Fibroblast of skin of right quadriceps (primary cell): Measurements from ENCODE around the gene PIGM.
"Not testable (repeated sequence)": the region's sequence is repeated elsewhere in the genome, so short reads cannot be mapped to it uniquely, and the experiment has no call there.

Experiments
- DNase-seq: peaks from one replicate; pipeline ENCODE4 v3.0.0-alpha.2; 2013

The PIGM gene

GRCh38 chr1:160058087-160058486 lies 26.3 kb upstream of the PIGM start:
- DNase-seq, result no peak

DNA sequence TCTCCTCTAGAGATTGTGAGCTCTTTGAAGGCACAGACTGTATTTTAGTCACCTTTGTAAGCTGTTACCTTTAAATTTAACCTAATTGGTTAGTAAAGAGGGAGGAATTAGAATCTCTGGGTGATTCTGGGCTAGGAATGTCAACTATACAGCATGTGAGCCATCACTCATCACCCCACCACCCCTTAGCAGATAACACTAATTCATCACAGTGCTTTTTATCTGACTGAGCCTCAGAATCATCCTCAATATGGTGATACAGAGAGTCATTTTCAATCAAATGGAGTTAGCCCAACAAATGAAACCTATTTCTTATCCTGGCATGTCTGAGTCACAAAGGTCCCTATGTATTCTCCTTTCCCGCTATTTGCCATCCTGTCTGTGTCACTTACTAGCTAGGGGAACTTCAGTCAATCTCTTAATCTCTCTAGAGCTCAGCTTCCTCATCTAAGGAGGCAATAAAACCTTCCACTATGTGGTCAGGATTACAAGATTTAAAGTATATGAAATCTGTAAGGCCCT lies 24.9 kb upstream of the PIGM start:
- no peak for DNase-seq

GRCh38 chr1:160053548-160054365 lies 22.0 kb upstream of the PIGM start:
- DNase-seq, result no peak

DNA sequence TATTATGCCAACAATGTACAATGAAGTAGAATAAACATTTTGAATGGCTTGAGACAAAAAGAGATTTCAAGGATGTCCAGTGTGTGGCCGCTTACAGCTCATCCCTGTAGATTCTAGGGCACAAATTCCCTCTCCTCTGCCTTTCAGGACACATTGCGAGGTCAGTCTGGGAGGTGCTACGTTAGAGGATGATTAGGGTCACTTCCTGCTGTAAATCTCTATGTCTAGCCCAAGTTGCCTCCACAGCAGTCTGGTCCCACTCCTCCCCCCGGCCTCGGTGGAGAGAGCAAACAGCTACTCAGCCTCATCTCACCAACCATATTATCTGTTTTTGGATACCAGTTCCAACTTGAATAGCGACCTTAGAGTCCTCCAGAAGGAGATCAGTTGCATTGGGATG lies 21.1 kb upstream of the PIGM start:
- DNase-seq, result no peak

- no peak for DNase-seq
Observed at GRCh38 chr1:160050619-160051018, 18.8 kb upstream of the PIGM start.

- DNase-seq, result not testable (repeated sequence)
Observed at GRCh38 chr1:160050182-160050581, 18.4 kb upstream of the PIGM start.

GRCh38 chr1:160049101-160049500 lies 17.3 kb upstream of the PIGM start:
- no peak for DNase-seq

DNA sequence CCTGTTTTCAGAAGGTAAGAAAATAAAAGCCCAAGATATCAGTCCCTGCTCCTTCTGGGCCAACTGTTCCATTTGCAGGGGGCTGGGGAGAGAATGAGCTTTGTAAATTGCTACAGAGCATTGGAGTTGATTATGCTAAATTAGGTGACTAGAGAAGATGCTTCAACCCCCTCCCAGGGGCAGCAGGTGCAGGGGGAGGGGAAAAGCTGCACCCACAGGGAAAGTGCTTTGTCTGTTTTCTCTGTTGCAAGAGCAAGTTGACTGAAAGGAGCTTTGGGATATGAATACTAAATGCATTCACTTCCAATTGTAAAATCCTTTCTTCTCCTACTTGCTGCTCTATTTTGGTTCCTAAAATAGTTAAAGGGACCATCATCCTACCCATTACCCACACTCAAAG lies 16.5 kb upstream of the PIGM start:
- no peak for DNase-seq

DNA sequence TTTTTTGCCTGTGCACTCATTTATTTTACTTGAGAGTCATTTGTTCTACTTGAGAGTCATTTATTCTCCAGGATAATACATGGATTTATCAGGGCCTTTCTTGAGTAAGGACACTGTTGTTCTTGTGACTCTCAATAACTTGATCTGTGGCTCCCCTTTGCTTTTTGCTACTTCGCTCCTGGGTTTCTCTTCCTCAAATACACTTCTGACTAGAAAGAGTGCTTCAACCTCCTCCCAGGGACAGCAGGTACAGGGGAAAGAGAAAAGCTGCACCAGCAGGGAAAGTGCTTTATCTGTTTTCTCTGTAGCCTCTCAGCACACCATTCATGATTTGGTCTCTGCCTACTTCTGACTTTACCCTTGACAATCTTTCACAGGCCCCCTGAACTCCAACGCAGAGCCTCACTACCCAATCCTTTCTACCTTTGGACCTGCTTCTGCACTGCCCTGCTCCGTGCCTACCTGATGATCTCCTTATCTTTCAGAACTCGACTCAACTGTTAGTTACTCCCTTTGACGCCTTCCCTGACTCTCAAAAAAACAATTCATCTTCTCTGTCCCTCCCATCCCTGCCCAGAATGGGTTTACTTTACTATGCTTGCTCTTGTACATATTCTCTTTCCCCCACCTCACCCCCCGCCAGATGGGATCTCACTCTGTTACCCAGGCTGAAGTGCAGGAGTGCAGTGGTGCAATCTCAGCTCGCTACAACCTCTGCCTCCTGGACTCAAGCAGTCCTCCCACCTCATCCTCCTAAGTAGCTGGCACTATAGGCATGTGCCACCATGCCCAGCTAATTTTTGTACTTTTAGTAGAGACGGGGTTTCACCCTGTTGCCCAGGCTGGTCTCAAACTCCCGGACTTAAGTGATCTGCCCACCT lies 15.6 kb upstream of the PIGM start:
- DNase-seq, result no peak

- peak; percentile 19 for DNase-seq
Observed at GRCh38 chr1:160046494-160047110, 14.8 kb upstream of the PIGM start.

DNA sequence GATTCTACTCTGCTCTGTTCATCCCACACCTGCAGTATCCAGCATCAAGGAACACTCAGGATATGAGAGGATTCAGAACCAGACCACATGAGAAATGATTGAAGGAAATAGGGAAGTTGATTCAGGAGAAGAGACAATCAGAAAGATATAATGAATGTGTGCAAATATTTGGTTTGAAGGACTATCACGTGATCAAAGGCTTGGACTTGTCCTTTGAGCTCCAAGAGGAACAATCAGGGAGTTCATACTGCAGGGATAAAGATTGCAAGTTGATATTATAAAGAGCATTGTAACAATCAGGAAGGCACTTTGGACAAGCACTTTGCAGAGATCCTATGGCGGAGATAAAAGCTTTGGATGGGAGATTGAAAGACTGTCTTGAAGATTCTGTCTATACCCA lies 13.9 kb upstream of the PIGM start:
- DNase-seq, result no peak

GRCh38 chr1:160043543-160043942 lies 11.8 kb upstream of the PIGM start:
- no peak for DNase-seq

GRCh38 chr1:160040476-160040875 lies 8.7 kb upstream of the PIGM start:
- DNase-seq, result no peak

GRCh38 chr1:160032165-160032820 lies 503 bp upstream of the PIGM start:
- DNase-seq, result no peak

DNA sequence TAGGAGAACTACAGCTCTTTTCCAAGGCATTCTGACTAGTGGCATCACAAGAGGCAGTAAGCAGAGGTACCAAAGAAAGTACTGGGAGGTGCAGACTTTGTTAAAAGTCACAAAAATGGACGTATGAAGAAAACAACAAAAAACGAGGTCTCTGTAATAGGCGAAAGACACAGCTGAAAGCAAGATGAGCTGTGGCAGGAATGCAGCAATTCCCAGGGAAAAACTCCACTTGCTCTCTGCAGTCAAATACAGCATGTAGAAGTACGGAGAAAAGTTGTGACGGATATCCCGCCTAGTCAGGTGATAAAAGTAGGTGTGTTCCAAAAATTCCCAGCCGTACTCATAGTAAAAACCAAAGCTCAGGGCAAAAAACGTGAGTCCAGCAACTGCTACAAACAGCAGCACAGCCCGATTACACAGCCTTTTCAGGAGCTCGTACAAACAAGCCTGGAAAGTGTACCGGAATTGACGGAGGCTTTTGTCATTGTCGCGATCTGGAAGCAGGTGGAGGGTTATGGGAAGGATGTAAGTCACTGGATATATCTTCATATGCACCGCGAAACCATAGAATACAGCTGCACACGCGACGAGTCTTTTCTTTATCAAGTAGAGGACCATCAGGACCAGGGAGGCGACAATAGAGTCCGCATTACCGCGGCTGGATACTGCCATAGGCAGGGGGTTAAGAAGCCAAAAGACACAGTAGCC lies 979 bp downstream of the PIGM start:
- no peak for DNase-seq

- no peak for DNase-seq
Observed at GRCh38 chr1:160028426-160028825, 3.4 kb downstream of the PIGM start.

DNA sequence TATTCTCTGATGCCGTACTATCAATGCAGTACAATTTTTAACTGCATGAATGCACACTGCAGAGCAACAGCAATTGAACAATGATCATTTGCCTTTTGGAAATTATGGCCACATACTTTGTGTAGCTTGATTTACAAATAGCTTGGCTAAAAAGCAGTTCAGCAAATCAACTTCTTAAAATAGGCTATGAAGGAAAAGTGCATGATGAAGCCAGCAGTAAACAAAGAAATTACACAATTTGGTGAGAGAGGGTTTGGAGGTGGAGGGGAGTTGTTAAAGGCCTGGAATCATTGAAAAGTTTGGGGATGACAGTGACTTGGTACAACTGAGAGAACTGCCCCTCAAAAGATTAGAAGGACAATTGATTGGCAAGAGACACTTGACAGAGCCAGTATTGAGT lies 6.5 kb downstream of the PIGM start:
- DNase-seq, result no peak

- no peak for DNase-seq
Observed at GRCh38 chr1:160024195-160024905, 7.4 kb downstream of the PIGM start.

- DNase-seq, result no peak
Observed at GRCh38 chr1:160022330-160023310, 9.2 kb downstream of the PIGM start.

DNA sequence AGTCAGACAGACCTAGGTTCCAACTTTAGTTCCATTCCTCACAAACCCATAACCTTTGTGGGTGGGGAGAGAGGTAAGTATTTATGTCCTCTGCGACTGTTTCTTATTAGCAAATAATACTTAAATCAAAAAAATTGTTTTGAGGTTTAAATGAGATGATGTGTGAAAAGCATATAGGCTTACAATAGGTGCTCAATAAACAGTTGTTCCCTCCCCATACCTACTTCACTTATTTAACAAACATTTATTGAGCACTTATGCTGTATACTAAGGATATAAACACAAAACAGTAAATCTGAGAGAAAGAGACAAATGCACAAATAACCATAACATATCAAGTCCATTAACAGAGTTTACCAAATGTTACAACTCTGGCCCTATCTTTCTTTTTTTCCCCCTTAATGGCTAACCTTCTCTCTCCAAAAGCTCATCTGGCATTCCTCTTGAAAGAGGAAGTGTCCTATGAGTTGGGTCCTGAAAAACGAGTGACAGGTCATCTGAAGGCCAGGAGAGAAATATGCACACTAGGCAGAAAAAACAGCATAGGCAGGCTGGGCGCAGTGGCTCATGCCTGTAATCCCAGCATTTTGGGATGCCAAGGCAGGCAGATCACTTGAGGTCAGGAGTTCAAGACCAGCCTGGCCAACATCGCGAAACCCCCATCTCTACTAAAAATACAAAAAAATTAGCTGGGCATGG lies 10.3 kb downstream of the PIGM start:
- DNase-seq, result no peak
